Measurements from ENCODE around the gene RAB3IL1.

The RAB3IL1 gene

GRCh38 chr11:61916737-61917333 lies 531 bp downstream of the RAB3IL1 start:
- H3K4me1 ChIP-seq (ENCODE audit: control insufficient read depth in 1 of 2, insufficient read depth in 2 of 2, low read length in 2 of 2) = peaks cover 4 to 29% of the 10 kb centered on the region in 2 donors
- H3K27me3 ChIP-seq (ENCODE audit: low read depth, low read length) = peaks cover 17% of the 10 kb centered on the region
- H3K36me3 ChIP-seq (ENCODE audit: control insufficient read depth in 1 of 2, insufficient read depth in 2 of 2, low read length in 2 of 2) = no peaks in the 10 kb centered on the region
- H3K4me3 ChIP-seq (ENCODE audit: low read depth in 1 of 2, low read length in 2 of 2) = peak overlapping the region; percentile 49 to 66
- H3K9me3 ChIP-seq (ENCODE audit: control insufficient read depth in 1 of 2, low read length in 2 of 2) = no peaks in the 10 kb centered on the region
- H3K27ac ChIP-seq (ENCODE audit: low read length) = no peak overlapping the region

GRCh38 chr11:61914471-61915171 lies 2.7 kb downstream of the RAB3IL1 start:
- peaks cover 8 to 37% of the 10 kb centered on the region in 2 donors for H3K4me1 ChIP-seq (ENCODE audit: control insufficient read depth in 1 of 2, insufficient read depth in 2 of 2, low read length in 2 of 2)
- H3K27ac ChIP-seq (ENCODE audit: low read length) = no peak overlapping the region
- peaks cover 15% of the 10 kb centered on the region for H3K27me3 ChIP-seq (ENCODE audit: low read depth, low read length)
- peak overlapping the region in 1 of 2 donors; percentile 26 for H3K4me3 ChIP-seq (ENCODE audit: low read depth in 1 of 2, low read length in 2 of 2)
- no peaks in the 10 kb centered on the region for H3K36me3 ChIP-seq (ENCODE audit: control insufficient read depth in 1 of 2, insufficient read depth in 2 of 2, low read length in 2 of 2)
- no peaks in the 10 kb centered on the region for H3K9me3 ChIP-seq (ENCODE audit: control insufficient read depth in 1 of 2, low read length in 2 of 2)

GRCh38 chr11:61913699-61914395 lies 3.5 kb downstream of the RAB3IL1 start:
- Histone ChIP-seq H3K27ac (ENCODE audit: low read length) (no peak overlapping the region), H3K4me3 (ENCODE audit: low read depth in 1 of 2, low read length in 2 of 2) (no peak overlapping the region), H3K36me3 (ENCODE audit: control insufficient read depth in 1 of 2, insufficient read depth in 2 of 2, low read length in 2 of 2) (no peaks in the 10 kb centered on the region), H3K4me1 (ENCODE audit: control insufficient read depth in 1 of 2, insufficient read depth in 2 of 2, low read length in 2 of 2) (peaks cover 8 to 41% of the 10 kb centered on the region in 2 donors), H3K27me3 (ENCODE audit: low read depth, low read length) (peaks cover 10% of the 10 kb centered on the region), H3K9me3 (ENCODE audit: control insufficient read depth in 1 of 2, low read length in 2 of 2) (no peaks in the 10 kb centered on the region)

GRCh38 chr11:61912991-61913698 lies 4.2 kb downstream of the RAB3IL1 start:
- Histone ChIP-seq H3K9me3 (ENCODE audit: control insufficient read depth in 1 of 2, low read length in 2 of 2) (no peaks in the 10 kb centered on the region), H3K4me1 (ENCODE audit: control insufficient read depth in 1 of 2, insufficient read depth in 2 of 2, low read length in 2 of 2) (peaks cover 11 to 46% of the 10 kb centered on the region in 2 donors), H3K27me3 (ENCODE audit: low read depth, low read length) (peaks cover 5% of the 10 kb centered on the region), H3K4me3 (ENCODE audit: low read depth in 1 of 2, low read length in 2 of 2) (no peak overlapping the region), H3K27ac (ENCODE audit: low read length) (no peak overlapping the region), H3K36me3 (ENCODE audit: control insufficient read depth in 1 of 2, insufficient read depth in 2 of 2, low read length in 2 of 2) (no peaks in the 10 kb centered on the region)

- H3K4me1 ChIP-seq (ENCODE audit: control insufficient read depth in 1 of 2, insufficient read depth in 2 of 2, low read length in 2 of 2) = peaks cover 9 to 41% of the 10 kb centered on the region in 2 donors
- no peak overlapping the region for H3K4me3 ChIP-seq (ENCODE audit: low read depth in 1 of 2, low read length in 2 of 2)
- H3K27ac ChIP-seq (ENCODE audit: low read length) = no peak overlapping the region
- peaks cover under 1 to 2% of the 10 kb centered on the region in 2 donors for H3K36me3 ChIP-seq (ENCODE audit: control insufficient read depth in 1 of 2, insufficient read depth in 2 of 2, low read length in 2 of 2)
- H3K27me3 ChIP-seq (ENCODE audit: low read depth, low read length) = no peaks in the 10 kb centered on the region
- H3K9me3 ChIP-seq (ENCODE audit: control insufficient read depth in 1 of 2, low read length in 2 of 2) = no peaks in the 10 kb centered on the region
Measured at GRCh38 chr11:61912530-61912898, 4.9 kb downstream of the RAB3IL1 start.

DNA sequence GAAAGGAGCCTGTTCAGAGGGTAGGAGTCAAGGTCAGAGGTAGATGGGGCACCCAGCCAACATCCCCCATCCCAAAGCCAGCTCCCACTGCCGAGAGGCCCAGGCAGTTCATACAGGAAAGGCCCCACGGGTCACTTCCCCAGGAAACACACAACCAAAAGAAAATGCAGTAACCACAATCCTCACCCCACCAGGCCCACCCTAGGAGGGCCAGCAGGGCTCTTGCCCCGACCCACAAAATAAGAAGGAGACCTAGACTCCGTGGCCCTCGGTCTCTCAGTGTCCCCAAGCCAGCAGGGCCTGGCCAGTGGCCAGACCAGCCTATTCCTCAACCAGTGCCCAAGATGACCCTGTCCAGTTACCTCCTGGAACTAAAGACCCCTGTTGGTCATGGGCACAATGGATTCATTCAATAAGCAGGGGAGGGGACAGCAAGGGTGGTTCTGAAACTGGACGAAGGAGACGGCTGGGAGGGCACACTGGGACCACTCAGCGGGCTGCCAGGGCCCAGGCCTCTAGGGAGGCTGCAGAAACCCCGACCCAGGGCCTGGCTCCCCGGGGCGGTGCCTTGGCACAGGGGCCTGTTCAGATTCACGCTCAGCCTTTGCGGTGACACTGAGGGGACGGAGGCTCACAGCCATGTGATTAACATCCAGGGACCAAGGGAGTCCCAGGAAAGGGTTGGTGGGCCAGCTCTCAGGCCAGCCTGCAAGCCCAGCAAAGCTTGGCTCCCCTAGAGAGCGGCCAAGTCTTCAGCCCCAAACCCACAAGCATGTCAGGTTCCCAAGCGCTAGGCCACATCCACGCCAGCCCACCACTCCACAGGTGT lies 5.5 kb downstream of the RAB3IL1 start:
- no peaks in the 10 kb centered on the region for H3K27me3 ChIP-seq (ENCODE audit: low read depth, low read length)
- no peaks in the 10 kb centered on the region for H3K9me3 ChIP-seq (ENCODE audit: control insufficient read depth in 1 of 2, low read length in 2 of 2)
- no peak overlapping the region for H3K27ac ChIP-seq (ENCODE audit: low read length)
- H3K4me1 ChIP-seq (ENCODE audit: control insufficient read depth in 1 of 2, insufficient read depth in 2 of 2, low read length in 2 of 2) = peaks cover 9 to 41% of the 10 kb centered on the region in 2 donors
- no peak overlapping the region for H3K4me3 ChIP-seq (ENCODE audit: low read depth in 1 of 2, low read length in 2 of 2)
- peaks cover 7 to 8% of the 10 kb centered on the region in 2 donors for H3K36me3 ChIP-seq (ENCODE audit: control insufficient read depth in 1 of 2, insufficient read depth in 2 of 2, low read length in 2 of 2)

DNA sequence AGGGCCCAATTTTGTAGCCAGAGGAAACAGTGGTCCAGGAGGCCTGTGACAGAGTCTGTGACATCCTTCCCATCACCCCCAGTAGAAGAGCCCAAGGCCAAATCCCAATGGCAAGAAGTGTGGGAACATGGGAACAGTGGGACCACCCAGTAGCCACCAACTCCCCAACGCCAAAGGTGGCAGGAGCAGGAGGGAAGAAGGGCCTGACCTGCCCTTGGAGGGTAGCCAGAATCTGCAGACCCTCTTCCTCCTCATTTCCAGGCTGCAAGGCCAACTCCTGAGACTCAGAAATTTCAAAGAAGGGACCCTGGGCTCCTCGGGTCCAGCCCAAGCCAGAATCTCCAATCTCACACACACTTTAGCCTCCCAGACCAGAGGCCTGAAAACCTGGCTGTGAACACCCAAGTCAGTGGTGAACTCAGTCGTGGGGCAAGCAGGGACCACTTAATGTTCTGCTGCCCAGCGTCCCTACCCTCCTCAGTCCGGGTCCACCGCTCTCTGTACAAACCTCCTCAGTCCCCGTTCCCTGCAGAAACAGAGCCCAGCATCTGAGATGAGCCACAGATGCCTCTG lies 6.2 kb downstream of the RAB3IL1 start:
- peaks cover 9 to 41% of the 10 kb centered on the region in 2 donors for H3K4me1 ChIP-seq (ENCODE audit: control insufficient read depth in 1 of 2, insufficient read depth in 2 of 2, low read length in 2 of 2)
- H3K4me3 ChIP-seq (ENCODE audit: low read depth in 1 of 2, low read length in 2 of 2) = no peak overlapping the region
- peaks cover 8 to 14% of the 10 kb centered on the region in 2 donors for H3K36me3 ChIP-seq (ENCODE audit: control insufficient read depth in 1 of 2, insufficient read depth in 2 of 2, low read length in 2 of 2)
- no peaks in the 10 kb centered on the region for H3K27me3 ChIP-seq (ENCODE audit: low read depth, low read length)
- no peaks in the 10 kb centered on the region for H3K9me3 ChIP-seq (ENCODE audit: control insufficient read depth in 1 of 2, low read length in 2 of 2)
- no peak overlapping the region for H3K27ac ChIP-seq (ENCODE audit: low read length)

- peaks cover 9 to 40% of the 10 kb centered on the region in 2 donors for H3K4me1 ChIP-seq (ENCODE audit: control insufficient read depth in 1 of 2, insufficient read depth in 2 of 2, low read length in 2 of 2)
- peaks cover 8 to 21% of the 10 kb centered on the region in 2 donors for H3K36me3 ChIP-seq (ENCODE audit: control insufficient read depth in 1 of 2, insufficient read depth in 2 of 2, low read length in 2 of 2)
- H3K9me3 ChIP-seq (ENCODE audit: control insufficient read depth in 1 of 2, low read length in 2 of 2) = no peaks in the 10 kb centered on the region
- H3K4me3 ChIP-seq (ENCODE audit: low read depth in 1 of 2, low read length in 2 of 2) = no peak overlapping the region
- no peaks in the 10 kb centered on the region for H3K27me3 ChIP-seq (ENCODE audit: low read depth, low read length)
- H3K27ac ChIP-seq (ENCODE audit: low read length) = peak overlapping the region; percentile 21
Measured at GRCh38 chr11:61910187-61911127, 6.9 kb downstream of the RAB3IL1 start.

DNA sequence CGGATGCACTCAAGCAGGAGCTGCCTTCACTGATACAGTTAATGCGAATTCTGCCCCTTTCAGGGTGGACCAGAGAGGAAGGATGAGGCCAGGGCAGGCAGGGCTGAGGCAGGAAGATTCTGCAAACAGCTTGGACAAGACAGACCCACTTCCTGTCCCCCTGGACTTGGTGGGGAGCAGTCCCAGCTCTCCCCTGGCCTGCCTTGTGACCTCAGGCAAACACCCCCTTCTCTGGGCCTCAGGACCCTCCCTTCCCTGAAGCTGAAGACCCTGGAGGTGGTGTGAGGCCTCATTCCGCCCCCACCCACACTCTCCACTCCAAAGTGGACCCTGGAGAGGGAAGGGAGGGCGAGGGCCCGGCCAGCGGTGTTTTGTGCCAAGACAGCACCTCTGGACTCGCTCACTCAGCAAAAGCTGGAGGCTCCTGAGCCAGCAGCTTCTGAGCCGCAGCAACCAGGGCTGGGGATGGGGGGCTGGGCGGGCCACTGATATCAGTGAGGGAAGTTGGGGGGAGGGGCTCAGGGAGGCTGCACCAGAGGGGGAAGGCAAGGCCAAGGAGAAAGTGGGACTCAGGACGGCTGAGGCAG lies 8.5 kb downstream of the RAB3IL1 start:
- peaks cover 8 to 35% of the 10 kb centered on the region in 2 donors for H3K36me3 ChIP-seq (ENCODE audit: control insufficient read depth in 1 of 2, insufficient read depth in 2 of 2, low read length in 2 of 2)
- H3K4me1 ChIP-seq (ENCODE audit: control insufficient read depth in 1 of 2, insufficient read depth in 2 of 2, low read length in 2 of 2) = peaks cover 9 to 36% of the 10 kb centered on the region in 2 donors
- no peak overlapping the region for H3K4me3 ChIP-seq (ENCODE audit: low read depth in 1 of 2, low read length in 2 of 2)
- no peaks in the 10 kb centered on the region for H3K27me3 ChIP-seq (ENCODE audit: low read depth, low read length)
- H3K9me3 ChIP-seq (ENCODE audit: control insufficient read depth in 1 of 2, low read length in 2 of 2) = no peaks in the 10 kb centered on the region
- H3K27ac ChIP-seq (ENCODE audit: low read length) = peak overlapping the region; percentile 3
